ENCODE measurements around the gene ZNF284. TPM values are rescaled to one million over a fixed set of nuclear protein-coding genes. Genes with fewer than 3 reads are reported as not detected.
A peak's percentile ranks its signal among the peaks of the same experiment; 100 is the strongest.
"Not testable (repeated sequence)": the region's sequence is repeated elsewhere in the genome, so short reads cannot be mapped to it uniquely, and the experiment has no call there.

Gene ZNF284
- total RNA-seq, 2 experiments from 2014 or later = 3.9 to 4.1 TPM

- Mint-ChIP-seq H3K27ac (no peak overlapping the region), H3K9me3 (peaks cover 44% of the 10 kb centered on the region), H3K4me1 (peaks cover 16% of the 10 kb centered on the region), H3K36me3 (peaks cover 26% of the 10 kb centered on the region), H3K27me3 (no peaks in the 10 kb centered on the region), H3K4me3 (no peak overlapping the region)
- POLR2A ChIA-PET = no interaction called here
- no peak for DNase-seq
- no peak for ATAC-seq (ENCODE audit: low read depth)
Measured at GRCh38 chr19:44069415-44069814, 2.5 kb upstream of the ZNF284 start.

DNA sequence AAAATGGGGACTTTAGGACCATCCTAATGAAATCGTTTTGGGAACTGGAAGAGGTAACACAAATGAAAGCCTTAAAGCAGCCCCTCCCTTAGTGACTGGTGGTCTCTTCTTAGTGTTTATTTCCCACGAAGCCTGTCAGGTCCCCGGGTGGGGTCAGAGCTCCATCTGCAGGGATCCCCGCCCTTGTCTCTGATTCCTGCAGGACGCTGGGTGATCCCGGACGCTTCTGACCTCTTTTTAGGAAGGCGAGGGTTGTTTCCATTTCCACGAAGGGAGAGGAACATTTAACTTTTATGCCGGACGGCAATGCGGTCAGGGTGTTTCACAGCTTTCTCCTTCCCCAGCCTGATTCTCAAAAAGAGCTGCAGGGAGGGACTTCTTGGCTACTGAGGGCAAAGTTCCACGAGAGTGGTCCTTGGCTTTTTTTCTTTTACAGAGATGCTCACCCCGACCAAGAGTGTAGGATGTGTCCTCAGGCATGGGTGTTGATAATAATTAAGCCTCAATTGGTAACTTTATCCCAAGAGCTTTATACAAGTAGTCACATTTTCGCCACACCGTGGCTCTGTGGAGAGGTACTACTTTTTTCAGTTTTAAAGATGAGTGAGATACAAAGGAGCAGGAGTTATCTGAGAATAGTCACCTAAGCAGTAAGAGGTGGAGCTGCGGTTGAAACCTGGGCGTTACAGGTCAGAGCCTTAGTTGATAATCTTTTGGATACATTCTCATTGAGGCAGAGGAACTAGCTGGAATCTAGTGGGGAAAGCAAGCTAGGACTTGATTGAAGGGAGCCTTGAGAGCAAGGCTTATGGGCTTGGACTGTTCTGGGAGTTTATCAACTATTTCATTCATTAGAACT, 813 bp downstream of the ZNF284 start:
- POLR2A ChIA-PET = interaction anchor here (1.3 to 1.6 kb wide), 3 partner anchors 22 to 138 kb away, joined by 3 to 7 read pairs (median 3); partner anchors contain the start of genes ZNF222, ZNF224 and ZNF45
- no peaks in the 10 kb centered on the region for H3K27me3 Mint-ChIP-seq
- H3K36me3 Mint-ChIP-seq = peaks cover 25% of the 10 kb centered on the region
- H3K27ac Mint-ChIP-seq = no peak overlapping the region
- DNase-seq (no peak), ATAC-seq (ENCODE audit: low read depth) (peak; percentile 12)
- peaks cover 30% of the 10 kb centered on the region for H3K9me3 Mint-ChIP-seq
- peaks cover 16% of the 10 kb centered on the region for H3K4me1 Mint-ChIP-seq
- peak overlapping the region; percentile 81 for H3K4me3 Mint-ChIP-seq

DNA sequence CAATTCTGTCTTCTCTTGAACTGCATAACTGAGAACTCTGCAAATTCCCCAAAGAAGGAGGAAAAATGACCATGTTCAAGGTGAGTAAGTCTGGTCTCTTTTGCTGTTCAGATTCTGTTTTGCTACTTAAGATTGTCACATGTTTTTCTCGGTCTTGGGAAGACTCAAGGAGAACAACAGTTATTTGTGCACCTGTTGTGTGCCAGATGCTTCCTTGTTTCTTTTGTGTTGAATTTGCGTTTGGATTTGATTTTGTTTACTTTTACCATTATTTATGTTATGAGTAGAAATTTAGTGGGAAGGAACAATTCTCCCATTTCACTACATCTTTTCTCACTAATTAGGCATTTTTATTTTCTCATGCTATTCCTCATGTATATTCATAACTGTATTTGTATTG, 4.4 kb downstream of the ZNF284 start:
- POLR2A ChIA-PET = no interaction called here
- DNase-seq (no peak), ATAC-seq (ENCODE audit: low read depth) (no peak)
- Mint-ChIP-seq H3K27ac (no peak overlapping the region), H3K4me3 (no peak overlapping the region), H3K36me3 (peaks cover 37% of the 10 kb centered on the region), H3K4me1 (peaks cover 12% of the 10 kb centered on the region), H3K9me3 (peaks cover 11% of the 10 kb centered on the region), H3K27me3 (no peaks in the 10 kb centered on the region)

DNA sequence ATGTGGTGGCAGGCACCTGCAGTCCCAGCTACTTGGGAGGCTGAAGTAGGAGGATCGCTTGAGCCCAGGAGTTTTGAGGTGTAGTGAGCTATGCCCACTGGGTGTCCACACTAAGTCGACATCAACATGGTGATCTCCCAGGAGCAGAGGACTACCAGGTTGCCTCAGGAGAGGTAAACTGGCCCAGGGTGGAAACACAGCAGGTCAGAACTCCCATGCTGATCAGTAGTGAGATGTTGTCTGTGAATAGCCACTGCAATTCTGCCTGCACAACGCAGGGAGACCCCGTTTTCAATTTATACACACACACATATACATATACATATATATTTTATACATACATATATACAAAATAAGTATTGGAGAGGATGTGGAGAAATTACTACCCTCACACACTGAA, 20.1 kb downstream of the ZNF284 start:
- Mint-ChIP-seq H3K9me3 (peaks cover 5% of the 10 kb centered on the region), H3K27me3 (no peaks in the 10 kb centered on the region), H3K36me3 (peaks cover 18% of the 10 kb centered on the region), H3K27ac (no peak overlapping the region), H3K4me1 (peaks cover 15% of the 10 kb centered on the region), H3K4me3 (no peak overlapping the region)
- DNase-seq = no peak
- POLR2A ChIA-PET = no interaction called here
- no peak for ATAC-seq (ENCODE audit: low read depth)

GRCh38 chr19:44093931-44094765, 22.2 kb downstream of the ZNF284 start, which contains the start of gene ZNF224:
ZNF224 (plus strand) TSS chr19:44094361; CDS start chr19:44097874, 3,513 bp downstream.
- peak; percentile 80 for ATAC-seq (ENCODE audit: low read depth)
- POLR2A ChIA-PET = interaction anchor here (0.6 to 2.2 kb wide), 10 partner anchors 19 to 406 kb away, joined by 3 to 9 read pairs (median 4); partner anchors contain the start of genes ZNF180, ZNF221, ZNF222 and ZNF225
- peaks cover 29% of the 10 kb centered on the region for H3K36me3 Mint-ChIP-seq
- DNase-seq = peak; percentile 76
- H3K4me1 Mint-ChIP-seq = peaks cover 17% of the 10 kb centered on the region
- peaks cover 7% of the 10 kb centered on the region for H3K9me3 Mint-ChIP-seq
- H3K27ac Mint-ChIP-seq = peak within 1 kb of the TSS; percentile 92
- H3K27me3 Mint-ChIP-seq = no peaks in the 10 kb centered on the region
- peak within 1 kb of the TSS; percentile 92 for H3K4me3 Mint-ChIP-seq

DNA sequence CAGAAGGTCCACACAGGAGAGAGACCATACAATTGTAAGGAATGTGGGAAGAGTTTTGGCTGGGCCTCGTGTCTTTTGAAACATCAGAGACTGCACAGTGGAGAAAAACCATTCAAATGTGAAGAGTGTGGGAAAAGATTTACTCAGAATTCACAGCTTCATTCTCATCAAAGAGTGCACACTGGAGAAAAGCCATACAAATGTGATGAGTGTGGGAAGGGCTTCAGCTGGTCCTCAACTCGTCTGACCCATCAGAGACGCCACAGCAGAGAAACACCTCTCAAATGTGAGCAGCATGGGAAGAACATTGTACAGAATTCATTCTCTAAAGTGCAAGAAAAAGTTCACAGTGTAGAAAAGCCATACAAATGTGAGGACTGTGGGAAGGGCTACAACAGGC, 35.8 kb downstream of the ZNF284 start:
- H3K4me3 Mint-ChIP-seq = no peak overlapping the region
- peaks cover 40% of the 10 kb centered on the region for H3K9me3 Mint-ChIP-seq
- H3K36me3 Mint-ChIP-seq = peaks cover 68% of the 10 kb centered on the region
- POLR2A ChIA-PET = no interaction called here
- H3K27ac Mint-ChIP-seq = no peak overlapping the region
- peaks cover 7% of the 10 kb centered on the region for H3K4me1 Mint-ChIP-seq
- no peaks in the 10 kb centered on the region for H3K27me3 Mint-ChIP-seq
- no peak for ATAC-seq (ENCODE audit: low read depth)
- DNase-seq = no peak

- DNase-seq (no peak), ATAC-seq (ENCODE audit: low read depth) (no peak)
- Mint-ChIP-seq H3K27me3 (no peaks in the 10 kb centered on the region), H3K9me3 (peaks cover 32% of the 10 kb centered on the region), H3K4me3 (no peak overlapping the region), H3K4me1 (peaks cover 12% of the 10 kb centered on the region), H3K27ac (no peak overlapping the region), H3K36me3 (peaks cover 52% of the 10 kb centered on the region)
- POLR2A ChIA-PET = no interaction called here
Measured at GRCh38 chr19:44109458-44109857, 37.5 kb downstream of the ZNF284 start.

DNA sequence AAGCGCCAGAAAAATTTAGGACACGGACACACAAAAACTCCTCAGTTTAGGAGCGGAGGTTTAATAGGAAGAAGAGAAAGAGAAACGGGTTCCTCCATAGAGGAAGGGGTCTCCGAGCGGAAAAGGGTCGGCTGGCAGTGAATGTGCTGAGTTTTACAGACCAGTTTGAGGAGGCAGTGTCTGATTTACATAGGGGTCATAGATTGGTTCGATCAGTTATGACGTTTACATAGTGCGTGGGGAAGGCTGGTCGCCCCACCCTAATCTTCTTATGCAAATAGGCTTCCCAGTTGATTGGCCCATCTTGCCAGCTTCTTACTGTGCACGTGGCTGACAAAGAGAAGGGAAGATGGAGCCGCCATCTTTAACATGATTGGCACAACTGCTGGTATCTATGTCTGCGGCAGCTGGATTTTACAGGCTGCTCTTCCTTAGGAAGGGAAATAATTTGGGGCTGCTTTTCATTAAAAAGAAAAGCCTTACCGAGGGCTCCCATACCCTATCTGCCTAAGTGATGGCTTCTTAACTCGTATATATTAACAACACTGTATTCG, 40.0 kb downstream of the ZNF284 start:
- H3K4me1 Mint-ChIP-seq = peaks cover 17% of the 10 kb centered on the region
- no peak overlapping the region for H3K27ac Mint-ChIP-seq
- no peak for ATAC-seq (ENCODE audit: low read depth)
- H3K9me3 Mint-ChIP-seq = peaks cover 27% of the 10 kb centered on the region
- no peak for DNase-seq
- no peaks in the 10 kb centered on the region for H3K27me3 Mint-ChIP-seq
- peak overlapping the region; percentile 53 for H3K4me3 Mint-ChIP-seq
- peaks cover 45% of the 10 kb centered on the region for H3K36me3 Mint-ChIP-seq
- POLR2A ChIA-PET = interaction anchor here (2.1 kb wide), 1 partner anchor 17 kb away, joined by 9 read pairs; no protein-coding TSS in a partner anchor

- ATAC-seq (ENCODE audit: low read depth) = no peak
- POLR2A ChIA-PET = interaction anchor here (2.1 kb wide), 1 partner anchor 18 kb away, joined by 9 read pairs; no protein-coding TSS in a partner anchor
- Mint-ChIP-seq H3K27ac (no peak overlapping the region), H3K4me1 (peaks cover 17% of the 10 kb centered on the region), H3K27me3 (no peaks in the 10 kb centered on the region), H3K4me3 (peak overlapping the region; percentile 99), H3K36me3 (peaks cover 42% of the 10 kb centered on the region), H3K9me3 (peaks cover 20% of the 10 kb centered on the region)
- DNase-seq = no peak
Measured at GRCh38 chr19:44112802-44113137, 40.8 kb downstream of the ZNF284 start.

DNA sequence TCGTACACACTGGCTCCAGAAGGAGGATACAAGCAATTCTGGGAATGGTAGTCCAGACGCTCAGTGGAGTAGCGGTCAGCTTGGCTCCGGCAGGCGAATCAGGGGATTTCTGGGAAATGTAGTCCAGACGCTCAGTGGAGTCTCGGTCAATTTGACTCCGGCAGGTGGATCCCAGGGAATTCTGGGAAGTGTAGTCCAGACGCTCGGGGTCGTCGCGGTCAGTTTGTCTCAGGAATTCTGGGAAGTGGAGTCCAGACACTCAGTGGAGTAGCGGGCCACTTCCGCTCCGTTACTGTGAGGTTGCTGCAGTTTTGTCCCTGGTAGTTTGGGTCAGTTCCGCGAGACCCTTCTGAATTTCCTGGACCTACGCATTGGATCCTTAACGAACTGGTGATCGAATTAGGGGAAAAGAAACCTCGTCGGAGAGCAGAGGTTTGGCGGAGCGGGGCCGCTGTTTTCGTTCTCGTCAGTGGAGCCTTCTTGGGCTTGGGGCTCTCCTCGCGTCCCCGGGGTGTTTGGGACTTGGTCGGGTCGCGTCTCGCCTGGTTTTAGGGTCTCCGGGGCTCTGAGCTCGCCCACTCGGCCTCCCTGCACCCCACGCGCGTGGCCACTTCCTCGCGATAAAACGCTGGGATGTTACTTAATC, 41.3 kb downstream of the ZNF284 start, which contains the start of gene ZNF225:
Gene ZNF225, plus strand, starts transcription at position 262 of the 646 bp plus-strand sequence. CDS start 2,429 bp downstream, outside the sequence.
- H3K27me3 Mint-ChIP-seq = no peaks in the 10 kb centered on the region
- H3K9me3 Mint-ChIP-seq = peaks cover 15% of the 10 kb centered on the region
- POLR2A ChIA-PET = interaction anchor here (2.1 kb wide), 1 partner anchor 18 kb away, joined by 9 read pairs; no protein-coding TSS in a partner anchor
- H3K4me1 Mint-ChIP-seq = peaks cover 17% of the 10 kb centered on the region
- DNase-seq (peak; percentile 75), ATAC-seq (ENCODE audit: low read depth) (peak; percentile 88)
- H3K27ac Mint-ChIP-seq = peak within 1 kb of the TSS; percentile 91
- H3K4me3 Mint-ChIP-seq = peak within 1 kb of the TSS; percentile 99
- H3K36me3 Mint-ChIP-seq = peaks cover 41% of the 10 kb centered on the region

- POLR2A ChIA-PET = interaction anchor here (2.1 kb wide), 1 partner anchor 19 kb away, joined by 9 read pairs; no protein-coding TSS in a partner anchor
- peaks cover 43% of the 10 kb centered on the region for H3K36me3 Mint-ChIP-seq
- ATAC-seq (ENCODE audit: low read depth) (peak; percentile 25), DNase-seq (no peak)
- peak overlapping the region; percentile 99 for H3K4me3 Mint-ChIP-seq
- peaks cover 13% of the 10 kb centered on the region for H3K9me3 Mint-ChIP-seq
- H3K27me3 Mint-ChIP-seq = no peaks in the 10 kb centered on the region
- peak overlapping the region; percentile 91 for H3K27ac Mint-ChIP-seq
- H3K4me1 Mint-ChIP-seq = peaks cover 17% of the 10 kb centered on the region
Measured at GRCh38 chr19:44113784-44114390, 41.9 kb downstream of the ZNF284 start.

- H3K4me1 Mint-ChIP-seq; DNase-seq; ATAC-seq (ENCODE audit: low read depth); H3K27me3 Mint-ChIP-seq; H3K4me3 Mint-ChIP-seq; H3K27ac Mint-ChIP-seq; POLR2A ChIA-PET: not testable (repeated sequence)
- Mint-ChIP-seq H3K9me3 (peaks cover 44% of the 10 kb centered on the region), H3K36me3 (peaks cover 87% of the 10 kb centered on the region)
Measured at GRCh38 chr19:44121162-44121561, 49.2 kb downstream of the ZNF284 start.

Measured in activated naive CD8-positive, alpha-beta T cell treated with anti-CD3 and anti-CD28 coated beads, Interleukin-2, amount 10 ng/mL, durations not matched to agents 7 days and 5 days (primary cell).